Measurements from ENCODE around the gene PTHLH. TPM values are rescaled to one million over a fixed set of nuclear protein-coding genes. Genes with fewer than 3 reads are reported as not detected.
A peak's percentile ranks its signal among the peaks of the same experiment; 100 is the strongest.

Gene PTHLH
- total RNA-seq, 3 donors from 2014 or later, result 2.4 to 7.5 (median 2.9) TPM

DNA sequence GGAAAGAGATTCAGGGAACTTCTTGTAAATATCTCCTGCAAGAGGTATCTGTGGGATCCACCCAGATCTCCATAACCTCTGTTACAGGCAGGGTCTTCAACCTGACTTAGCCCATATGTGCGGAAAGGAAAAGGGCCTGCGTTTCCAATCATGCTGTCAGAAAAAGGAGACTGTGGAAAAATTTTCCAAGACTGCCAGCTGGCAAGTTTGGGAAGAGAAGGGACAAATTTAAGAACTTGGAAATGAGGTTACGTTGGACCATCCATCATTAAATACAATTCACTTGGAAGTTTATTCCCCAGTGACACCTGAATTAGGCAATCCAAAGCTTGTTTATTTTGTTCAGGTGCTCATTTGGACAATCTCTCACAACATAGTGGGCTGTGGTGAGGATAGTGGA lies 13.9 kb downstream of the PTHLH start:
- DNase-seq (ENCODE audit: low spot score in 2 of 2), result no peak
- no peaks in the 10 kb centered on the region for H3K9me3 ChIP-seq
- no peaks in the 10 kb centered on the region for H3K27me3 ChIP-seq
- intact Hi-C loops (cut with DNase I; ENCODE audit: low total_unique reads), result no loop called here
- H3K4me1 ChIP-seq, result no peaks in the 10 kb centered on the region
- H3K36me3 ChIP-seq, result no peaks in the 10 kb centered on the region
- no peak overlapping the region for H3K4me3 ChIP-seq
- no peak for TF ChIP-seq POLR2AphosphoS5 (IDR thresholded peaks at IDR 0.05)
- TF ChIP-seq CTCF (IDR thresholded peaks at IDR 0.05), result no peak
- no peak for TF ChIP-seq POLR2A (IDR thresholded peaks at IDR 0.05)
- H3K27ac ChIP-seq, result no peak overlapping the region

DNA sequence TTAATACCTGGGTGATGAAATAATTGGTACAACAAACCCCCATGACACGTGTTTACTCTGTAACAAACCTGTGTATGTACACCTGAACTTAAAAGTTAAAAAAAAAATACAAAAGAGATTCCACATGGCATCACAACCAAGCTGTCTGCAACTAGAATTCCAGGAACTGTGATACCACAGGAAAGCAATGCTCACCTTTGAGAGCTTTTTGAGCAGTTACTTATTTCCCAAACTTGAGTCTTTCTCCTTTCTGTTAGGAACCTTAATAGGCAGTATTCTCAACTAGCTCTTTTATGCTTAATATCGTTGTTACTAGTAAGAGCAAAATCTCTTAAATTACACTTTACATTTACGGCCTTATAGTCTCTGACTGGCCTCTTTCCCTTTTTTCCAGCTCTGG lies 15.2 kb downstream of the PTHLH start:
- Histone ChIP-seq H3K4me1 (no peaks in the 10 kb centered on the region), H3K4me3 (no peak overlapping the region), H3K27me3 (no peaks in the 10 kb centered on the region), H3K36me3 (no peaks in the 10 kb centered on the region), H3K9me3 (no peaks in the 10 kb centered on the region), H3K27ac (no peak overlapping the region)
- no peak for DNase-seq (ENCODE audit: low spot score in 2 of 2)
- intact Hi-C loops (cut with DNase I; ENCODE audit: low total_unique reads), result no loop called here
- TF ChIP-seq CTCF (IDR thresholded peaks at IDR 0.05) (no peak), POLR2A (IDR thresholded peaks at IDR 0.05) (no peak), POLR2AphosphoS5 (IDR thresholded peaks at IDR 0.05) (no peak)

DNA sequence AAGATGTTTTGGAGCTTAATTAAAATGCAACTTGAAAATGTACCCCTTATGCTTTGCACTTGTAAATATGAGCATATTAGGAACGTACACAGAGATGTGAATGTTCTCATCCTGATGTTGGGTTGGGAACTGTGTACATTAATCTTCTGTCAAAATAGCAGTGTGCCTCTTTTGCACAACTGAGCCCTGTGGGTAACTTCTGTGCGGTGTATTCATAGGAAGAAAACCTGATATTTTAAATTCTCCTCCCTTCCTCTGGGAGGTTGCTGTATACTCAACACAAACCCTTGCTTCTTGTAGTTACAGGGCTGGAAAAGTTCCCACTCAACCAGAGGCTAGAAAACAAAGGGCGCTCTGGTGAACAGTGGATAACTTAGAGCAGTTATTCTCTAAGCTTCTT lies 18.7 kb downstream of the PTHLH start:
- Histone ChIP-seq H3K4me3 (no peak overlapping the region), H3K27me3 (no peaks in the 10 kb centered on the region), H3K9me3 (no peaks in the 10 kb centered on the region), H3K36me3 (no peaks in the 10 kb centered on the region), H3K27ac (no peak overlapping the region), H3K4me1 (no peaks in the 10 kb centered on the region)
- DNase-seq (ENCODE audit: low spot score in 2 of 2), result no peak
- TF ChIP-seq POLR2AphosphoS5 (IDR thresholded peaks at IDR 0.05) (no peak), POLR2A (IDR thresholded peaks at IDR 0.05) (no peak), CTCF (IDR thresholded peaks at IDR 0.05) (no peak)
- intact Hi-C loops (cut with DNase I; ENCODE audit: low total_unique reads), result no loop called here

DNA sequence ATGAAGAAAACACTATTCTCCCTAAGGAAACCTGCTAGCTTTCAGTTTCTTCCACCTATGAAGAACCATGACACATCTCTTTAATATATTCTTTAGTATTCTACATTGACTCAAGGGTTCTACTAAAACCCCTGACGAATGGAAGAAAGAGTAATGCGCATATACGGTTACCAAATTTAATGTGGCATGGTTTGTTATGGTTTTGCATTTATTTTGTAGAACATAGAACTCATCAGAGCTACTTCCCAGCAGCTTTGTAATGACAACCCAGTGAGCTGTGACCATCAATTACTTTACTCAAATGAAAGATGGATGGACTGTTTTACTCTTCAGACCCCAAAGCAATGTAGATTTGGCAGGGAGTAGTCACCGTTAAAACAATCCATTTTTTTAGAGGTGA lies 19.2 kb downstream of the PTHLH start:
- intact Hi-C loops (cut with DNase I; ENCODE audit: low total_unique reads), result no loop called here

DNA sequence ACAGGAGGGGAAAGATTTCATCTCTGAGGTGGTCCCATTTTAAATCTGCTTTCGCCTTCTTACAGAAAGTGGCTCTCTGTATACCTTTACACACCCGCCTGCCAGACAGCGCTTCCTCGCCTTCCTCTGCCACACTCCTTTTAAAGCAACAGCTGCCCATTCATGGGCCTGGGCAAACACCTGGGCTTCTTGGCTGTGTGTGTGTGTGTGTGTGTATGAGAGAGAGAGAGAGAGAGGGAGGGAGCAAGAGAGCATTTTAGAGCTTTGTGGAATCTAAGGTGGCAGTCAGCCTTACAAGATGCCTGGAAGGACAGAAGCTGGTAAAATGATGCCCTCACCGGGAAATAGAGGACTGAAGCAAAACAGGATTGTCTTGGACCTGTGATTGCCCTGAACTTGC lies 20.0 kb downstream of the PTHLH start:
- Histone ChIP-seq H3K27me3 (no peaks in the 10 kb centered on the region), H3K9me3 (no peaks in the 10 kb centered on the region), H3K36me3 (no peaks in the 10 kb centered on the region), H3K27ac (no peak overlapping the region), H3K4me1 (no peaks in the 10 kb centered on the region), H3K4me3 (peak overlapping the region in 1 of 3 donors; percentile 20)
- intact Hi-C loops (cut with DNase I; ENCODE audit: low total_unique reads), result no loop called here
- TF ChIP-seq POLR2A (IDR thresholded peaks at IDR 0.05) (no peak), POLR2AphosphoS5 (IDR thresholded peaks at IDR 0.05) (no peak), CTCF (IDR thresholded peaks at IDR 0.05) (no peak)
- DNase-seq (ENCODE audit: low spot score in 2 of 2), result no peak

More for the DNA sequence above, 19.2 kb downstream of the PTHLH start:
- Histone ChIP-seq H3K27me3 (no peaks in the 10 kb centered on the region), H3K27ac (no peak overlapping the region), H3K4me1 (no peaks in the 10 kb centered on the region), H3K4me3 (no peak overlapping the region), H3K9me3 (no peaks in the 10 kb centered on the region), H3K36me3 (no peaks in the 10 kb centered on the region)
- TF ChIP-seq POLR2A (IDR thresholded peaks at IDR 0.05), result no peak
- no peak for TF ChIP-seq POLR2AphosphoS5 (IDR thresholded peaks at IDR 0.05)
- no peak for TF ChIP-seq CTCF (IDR thresholded peaks at IDR 0.05)
- no peak for DNase-seq (ENCODE audit: low spot score in 2 of 2)
